Osteoblast (primary cell): Measurements from ENCODE around the gene EIF4E2. TPM values are rescaled to one million over a fixed set of nuclear protein-coding genes. Genes with fewer than 3 reads are reported as not detected.

ENCODE experiments used
- DNase-seq: peaks from one replicate; pipeline ENCODE4 v3.0.0; 2011; ENCODE audit warnings: low spot score, mixed read lengths; ENCODE audit not compliant: insufficient read length; ENCODE audit errors: missing footprints
- H2AFZ ChIP-seq: 2 replicates; pipeline ENCODE4 v1.6.0; 2011; ENCODE audit warnings: mild to moderate bottlenecking, low read length
- H3K27ac ChIP-seq: 2 replicates; pipeline ENCODE4 v1.5.1; 2011; ENCODE audit warnings: mild to moderate bottlenecking, low read depth, low read length, moderate library complexity
- H3K27me3 ChIP-seq: 2 replicates; pipeline ENCODE4 v1.6.0; 2012; ENCODE audit warnings: mild to moderate bottlenecking, control low read depth, inconsistent platforms, low read length, moderate library complexity; ENCODE audit not compliant: insufficient read depth
- H3K36me3 ChIP-seq: 2 replicates; pipeline ENCODE4 v1.5.1; 2011; ENCODE audit warnings: mild to moderate bottlenecking, low read length, control low read depth, moderate library complexity; ENCODE audit not compliant: insufficient read depth
- H3K4me1 ChIP-seq: 2 replicates; pipeline ENCODE4 v1.5.1; 2011; ENCODE audit warnings: mild to moderate bottlenecking, low read length, control low read depth, moderate library complexity; ENCODE audit not compliant: insufficient read depth
- H3K4me2 ChIP-seq: 2 replicates; pipeline ENCODE4 v1.6.0; 2011; ENCODE audit warnings: mild to moderate bottlenecking, low read length; ENCODE audit not compliant: insufficient read depth
- H3K4me3 ChIP-seq: fragments of 200-600 bp; sonication (generic); 3 replicates; pipeline ENCODE4 v1.5.1; 2012; ENCODE audit warnings: mild to moderate bottlenecking, low read length, inconsistent platforms; ENCODE audit not compliant: insufficient read depth
- H3K79me2 ChIP-seq: 2 replicates; pipeline ENCODE4 v1.6.0; 2012; ENCODE audit warnings: mild to moderate bottlenecking, low read length, control low read depth, inconsistent platforms; ENCODE audit not compliant: insufficient read depth
- H3K9me3 ChIP-seq: 2 replicates; pipeline ENCODE4 v1.5.1; 2011; ENCODE audit warnings: low read depth, low read length, control low read depth
- H4K20me1 ChIP-seq: 2 replicates; pipeline ENCODE4 v1.6.0; 2012; ENCODE audit warnings: mild to moderate bottlenecking, low read length, control low read depth; ENCODE audit not compliant: insufficient read depth
- CTCF ChIP-seq: IDR thresholded peaks from 2 replicates; pipeline ENCODE4 v1.5.1; 2011; ENCODE audit warnings: mild to moderate bottlenecking, low read depth, low read length, moderate library complexity; ENCODE audit errors: extremely low read depth
- total RNA-seq: library from RNA; depleted of rRNA; stranded (reverse); fragments of >200 nt; gene quantifications from 2 replicates; pipeline ENCODE4 v1.2.3, GENCODE V29; 2012

EIF4E2 gene
- total RNA-seq, 1 donor: 70.6 TPM

GRCh38 chr2:232575404-232575746, 24.9 kb downstream of the EIF4E2 start:
- no peaks in the 10 kb centered on the region for H3K79me2 ChIP-seq
- H3K36me3 ChIP-seq: peaks cover 22% of the 10 kb centered on the region
- peaks cover 19% of the 10 kb centered on the region for H3K4me1 ChIP-seq
- no peaks in the 10 kb centered on the region for H3K27me3 ChIP-seq
- H3K4me2 ChIP-seq: no peak overlapping the region
- H2AFZ ChIP-seq: no peak overlapping the region
- no peak overlapping the region for H3K27ac ChIP-seq
- DNase-seq: no peak
- no peak overlapping the region for H3K4me3 ChIP-seq
- H4K20me1 ChIP-seq: no peaks in the 10 kb centered on the region
- no peaks in the 10 kb centered on the region for H3K9me3 ChIP-seq
- TF ChIP-seq CTCF: no peak

DNA sequence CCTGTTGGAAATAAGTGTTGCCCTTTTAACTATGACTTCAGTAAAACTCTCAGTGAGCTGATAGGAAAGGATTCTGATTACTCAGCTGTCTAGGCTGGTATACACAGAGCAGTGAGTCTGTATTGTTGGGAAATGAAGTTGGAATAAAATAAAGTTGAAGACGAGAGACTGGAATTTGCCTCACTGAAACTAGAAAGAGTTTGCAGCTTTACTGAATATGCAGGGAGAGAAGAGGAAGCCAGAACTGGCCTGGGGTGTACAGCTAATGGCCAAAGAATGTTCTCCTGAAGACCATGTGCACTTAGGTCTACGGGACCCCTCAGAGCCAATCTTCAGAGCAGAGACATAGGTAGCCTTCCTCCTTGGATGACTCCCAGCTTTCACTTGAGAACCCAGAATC, 26.5 kb downstream of the EIF4E2 start:
- H3K4me2 ChIP-seq: no peak overlapping the region
- TF ChIP-seq CTCF: no peak
- H3K36me3 ChIP-seq: peaks cover 26% of the 10 kb centered on the region
- no peaks in the 10 kb centered on the region for H3K27me3 ChIP-seq
- no peaks in the 10 kb centered on the region for H3K79me2 ChIP-seq
- no peaks in the 10 kb centered on the region for H4K20me1 ChIP-seq
- H3K27ac ChIP-seq: peak overlapping the region; percentile 51
- H2AFZ ChIP-seq: no peak overlapping the region
- DNase-seq: no peak
- no peaks in the 10 kb centered on the region for H3K9me3 ChIP-seq
- H3K4me3 ChIP-seq: no peak overlapping the region
- peaks cover 19% of the 10 kb centered on the region for H3K4me1 ChIP-seq

DNA sequence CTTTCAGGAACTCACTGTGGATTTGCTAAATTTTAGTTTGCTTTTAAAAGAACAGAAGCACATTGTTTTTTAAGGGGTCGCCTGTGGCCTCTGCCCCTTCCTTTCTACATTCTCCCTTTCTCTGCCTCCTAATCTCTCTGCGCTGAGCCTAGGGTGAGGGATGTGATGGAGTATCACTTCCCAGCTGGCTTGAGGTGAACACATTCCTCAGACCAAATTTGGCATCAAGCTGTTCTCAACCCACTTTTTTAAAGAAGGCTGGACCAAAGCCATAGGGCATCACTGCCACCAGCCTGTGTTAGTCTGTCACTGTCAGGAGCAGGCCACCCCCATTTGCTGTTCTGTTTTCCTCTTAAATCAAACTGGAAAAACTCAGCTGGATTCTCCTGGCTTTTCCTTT, 27.4 kb downstream of the EIF4E2 start:
- H3K36me3 ChIP-seq: peaks cover 23% of the 10 kb centered on the region
- peaks cover 19% of the 10 kb centered on the region for H3K4me1 ChIP-seq
- H3K9me3 ChIP-seq: no peaks in the 10 kb centered on the region
- no peaks in the 10 kb centered on the region for H3K79me2 ChIP-seq
- DNase-seq: no peak
- H3K4me3 ChIP-seq: no peak overlapping the region
- no peak overlapping the region for H3K4me2 ChIP-seq
- H2AFZ ChIP-seq: no peak overlapping the region
- H3K27ac ChIP-seq: no peak overlapping the region
- no peak for TF ChIP-seq CTCF
- no peaks in the 10 kb centered on the region for H4K20me1 ChIP-seq
- no peaks in the 10 kb centered on the region for H3K27me3 ChIP-seq

DNA sequence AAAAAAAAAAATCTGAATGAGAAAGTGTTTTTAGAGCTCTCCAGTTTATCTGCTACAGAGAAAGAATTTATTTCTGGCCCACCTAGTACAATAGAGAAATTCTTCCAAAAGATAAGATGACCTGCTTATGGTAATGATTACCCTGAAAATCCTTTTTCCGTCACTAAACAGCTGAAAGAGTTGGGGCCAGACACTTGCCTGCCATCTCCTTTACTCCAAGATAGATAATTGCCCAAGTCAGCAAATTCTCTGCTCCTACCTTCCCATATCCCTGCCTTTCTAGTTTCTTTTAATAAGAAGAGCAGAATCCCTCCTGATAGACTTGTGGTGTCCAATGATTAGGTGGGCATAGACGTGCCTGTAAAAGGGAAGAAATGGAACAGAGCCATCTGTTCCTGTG, 28.1 kb downstream of the EIF4E2 start:
- Histone ChIP-seq H3K27ac (no peak overlapping the region), H3K4me2 (no peak overlapping the region), H4K20me1 (no peaks in the 10 kb centered on the region), H3K4me3 (no peak overlapping the region), H3K27me3 (no peaks in the 10 kb centered on the region), H3K4me1 (peaks cover 19% of the 10 kb centered on the region), H2AFZ (no peak overlapping the region), H3K79me2 (no peaks in the 10 kb centered on the region), H3K36me3 (peaks cover 19% of the 10 kb centered on the region), H3K9me3 (no peaks in the 10 kb centered on the region)
- DNase-seq: no peak
- no peak for TF ChIP-seq CTCF
